ENCODE results near the gene SOX9. TPM values are rescaled to one million over a fixed set of nuclear protein-coding genes. Genes with fewer than 3 reads are reported as not detected.
"Not testable (repeated sequence)": the region's sequence is repeated elsewhere in the genome, so short reads cannot be mapped to it uniquely, and the experiment has no call there.

SOX9 gene
- total RNA-seq, 1 donor from 2014 or later: 24.0 TPM

DNA sequence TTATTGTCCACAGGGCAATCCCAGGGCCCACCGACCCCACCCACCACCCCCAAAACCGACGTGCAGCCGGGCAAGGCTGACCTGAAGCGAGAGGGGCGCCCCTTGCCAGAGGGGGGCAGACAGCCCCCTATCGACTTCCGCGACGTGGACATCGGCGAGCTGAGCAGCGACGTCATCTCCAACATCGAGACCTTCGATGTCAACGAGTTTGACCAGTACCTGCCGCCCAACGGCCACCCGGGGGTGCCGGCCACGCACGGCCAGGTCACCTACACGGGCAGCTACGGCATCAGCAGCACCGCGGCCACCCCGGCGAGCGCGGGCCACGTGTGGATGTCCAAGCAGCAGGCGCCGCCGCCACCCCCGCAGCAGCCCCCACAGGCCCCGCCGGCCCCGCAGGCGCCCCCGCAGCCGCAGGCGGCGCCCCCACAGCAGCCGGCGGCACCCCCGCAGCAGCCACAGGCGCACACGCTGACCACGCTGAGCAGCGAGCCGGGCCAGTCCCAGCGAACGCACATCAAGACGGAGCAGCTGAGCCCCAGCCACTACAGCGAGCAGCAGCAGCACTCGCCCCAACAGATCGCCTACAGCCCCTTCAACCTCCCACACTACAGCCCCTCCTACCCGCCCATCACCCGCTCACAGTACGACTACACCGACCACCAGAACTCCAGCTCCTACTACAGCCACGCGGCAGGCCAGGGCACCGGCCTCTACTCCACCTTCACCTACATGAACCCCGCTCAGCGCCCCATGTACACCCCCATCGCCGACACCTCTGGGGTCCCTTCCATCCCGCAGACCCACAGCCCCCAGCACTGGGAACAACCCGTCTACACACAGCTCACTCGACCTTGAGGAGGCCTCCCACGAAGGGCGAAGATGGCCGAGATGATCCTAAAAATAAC is 3.0 kb downstream of the SOX9 start:
- no peak for DNase-seq (ENCODE audit: low spot score)
- intact Hi-C loops (cut with DNase I): loop anchor here (5.0 to 10.0 kb wide), 4 partner anchors 64 to 391 kb away; no protein-coding TSS in a partner anchor

DNA sequence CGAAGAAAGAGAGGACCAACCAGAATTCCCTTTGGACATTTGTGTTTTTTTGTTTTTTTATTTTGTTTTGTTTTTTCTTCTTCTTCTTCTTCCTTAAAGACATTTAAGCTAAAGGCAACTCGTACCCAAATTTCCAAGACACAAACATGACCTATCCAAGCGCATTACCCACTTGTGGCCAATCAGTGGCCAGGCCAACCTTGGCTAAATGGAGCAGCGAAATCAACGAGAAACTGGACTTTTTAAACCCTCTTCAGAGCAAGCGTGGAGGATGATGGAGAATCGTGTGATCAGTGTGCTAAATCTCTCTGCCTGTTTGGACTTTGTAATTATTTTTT is 3.6 kb downstream of the SOX9 start:
- intact Hi-C loops (cut with DNase I): loop anchor here (5.0 to 10.0 kb wide), 4 partner anchors 63 to 390 kb away; no protein-coding TSS in a partner anchor
- DNase-seq (ENCODE audit: low spot score): no peak

DNA sequence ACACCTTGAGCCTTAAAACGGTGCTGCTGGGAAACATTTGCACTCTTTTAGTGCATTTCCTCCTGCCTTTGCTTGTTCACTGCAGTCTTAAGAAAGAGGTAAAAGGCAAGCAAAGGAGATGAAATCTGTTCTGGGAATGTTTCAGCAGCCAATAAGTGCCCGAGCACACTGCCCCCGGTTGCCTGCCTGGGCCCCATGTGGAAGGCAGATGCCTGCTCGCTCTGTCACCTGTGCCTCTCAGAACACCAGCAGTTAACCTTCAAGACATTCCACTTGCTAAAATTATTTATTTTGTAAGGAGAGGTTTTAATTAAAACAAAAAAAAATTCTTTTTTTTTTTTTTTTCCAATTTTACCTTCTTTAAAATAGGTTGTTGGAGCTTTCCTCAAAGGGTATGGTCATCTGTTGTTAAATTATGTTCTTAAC is 4.4 kb downstream of the SOX9 start:
- no peak for DNase-seq (ENCODE audit: low spot score)
- intact Hi-C loops (cut with DNase I): loop anchor here (10.0 kb wide), 2 partner anchors 310 to 390 kb away; no protein-coding TSS in a partner anchor

DNA sequence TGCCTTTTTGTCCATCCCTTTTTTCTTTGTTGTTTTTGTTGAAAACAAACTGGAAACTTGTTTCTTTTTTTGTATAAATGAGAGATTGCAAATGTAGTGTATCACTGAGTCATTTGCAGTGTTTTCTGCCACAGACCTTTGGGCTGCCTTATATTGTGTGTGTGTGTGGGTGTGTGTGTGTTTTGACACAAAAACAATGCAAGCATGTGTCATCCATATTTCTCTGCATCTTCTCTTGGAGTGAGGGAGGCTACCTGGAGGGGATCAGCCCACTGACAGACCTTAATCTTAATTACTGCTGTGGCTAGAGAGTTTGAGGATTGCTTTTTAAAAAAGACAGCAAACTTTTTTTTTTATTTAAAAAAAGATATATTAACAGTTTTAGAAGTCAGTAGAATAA is 4.9 kb downstream of the SOX9 start:
- intact Hi-C loops (cut with DNase I): loop anchor here (2.0 to 10.0 kb wide), 3 partner anchors 25 to 389 kb away; no protein-coding TSS in a partner anchor
- no peak for DNase-seq (ENCODE audit: low spot score)

DNA sequence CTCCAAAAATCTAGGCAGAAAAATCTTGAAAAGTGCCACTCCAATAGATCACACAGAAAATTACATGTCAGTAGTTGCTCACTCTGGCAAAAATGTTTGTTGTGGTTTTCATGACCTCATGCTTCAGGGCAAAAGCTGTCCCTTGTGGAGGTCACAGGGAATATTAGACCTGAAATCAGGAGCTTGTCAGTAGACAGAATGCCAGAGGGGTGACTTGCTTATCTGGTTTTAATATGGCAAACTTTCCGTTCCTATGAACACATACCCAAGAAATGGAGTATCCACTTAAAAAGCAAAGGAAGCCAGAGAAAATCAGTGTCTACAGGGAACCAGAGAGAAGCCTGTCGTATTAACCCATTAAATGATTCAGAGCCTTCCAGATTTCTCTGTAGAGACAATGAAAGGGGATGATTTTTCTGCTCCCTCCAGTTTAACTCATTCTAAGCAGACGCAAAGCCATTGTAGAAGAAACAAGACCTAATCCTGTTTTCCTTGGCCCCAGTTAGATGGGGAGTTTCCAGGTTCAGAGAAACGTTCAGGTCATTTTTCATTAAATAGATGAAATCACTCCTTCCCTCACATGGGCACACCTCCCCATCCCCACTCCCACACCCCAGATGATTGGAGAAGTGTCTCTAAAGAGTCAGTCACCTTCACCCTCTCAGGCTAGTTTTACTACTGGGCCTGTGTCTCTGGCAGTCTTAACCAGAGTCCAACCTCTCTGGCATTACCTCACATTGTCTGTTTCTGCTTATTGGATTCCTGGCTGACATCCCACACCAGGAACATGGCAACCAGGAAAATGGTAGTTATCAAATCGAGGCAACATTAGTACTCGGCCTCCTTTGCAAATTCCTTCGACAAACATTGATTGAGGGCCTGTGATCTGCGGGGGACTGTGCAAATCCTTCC is 6.0 kb downstream of the SOX9 start:
- no peak for DNase-seq (ENCODE audit: low spot score)
- intact Hi-C loops (cut with DNase I): loop anchor here (2.0 to 10.0 kb wide), 3 partner anchors 24 to 388 kb away; no protein-coding TSS in a partner anchor

DNA sequence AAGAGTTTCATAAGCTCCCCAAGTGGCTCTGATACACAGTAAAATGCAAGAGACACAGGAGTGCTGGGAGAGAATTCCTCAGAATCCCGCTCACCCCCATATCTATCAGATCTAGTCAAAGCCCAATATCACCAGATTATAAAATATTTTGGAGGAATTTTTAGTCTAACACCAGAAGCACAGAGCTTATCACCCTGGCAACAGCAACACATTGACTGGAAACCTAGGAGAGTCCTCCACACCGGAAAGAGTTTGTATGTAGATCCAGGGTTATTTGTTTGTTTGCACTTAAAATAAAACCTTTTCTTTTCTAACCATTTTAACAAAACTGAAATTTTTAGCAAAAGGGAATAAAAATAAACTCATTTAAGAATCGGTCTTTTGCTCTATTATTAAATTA is 7.2 kb downstream of the SOX9 start:
- intact Hi-C loops (cut with DNase I): loop anchor here (10.0 kb wide), 2 partner anchors 307 to 387 kb away; no protein-coding TSS in a partner anchor
- no peak for DNase-seq (ENCODE audit: low spot score)

DNA sequence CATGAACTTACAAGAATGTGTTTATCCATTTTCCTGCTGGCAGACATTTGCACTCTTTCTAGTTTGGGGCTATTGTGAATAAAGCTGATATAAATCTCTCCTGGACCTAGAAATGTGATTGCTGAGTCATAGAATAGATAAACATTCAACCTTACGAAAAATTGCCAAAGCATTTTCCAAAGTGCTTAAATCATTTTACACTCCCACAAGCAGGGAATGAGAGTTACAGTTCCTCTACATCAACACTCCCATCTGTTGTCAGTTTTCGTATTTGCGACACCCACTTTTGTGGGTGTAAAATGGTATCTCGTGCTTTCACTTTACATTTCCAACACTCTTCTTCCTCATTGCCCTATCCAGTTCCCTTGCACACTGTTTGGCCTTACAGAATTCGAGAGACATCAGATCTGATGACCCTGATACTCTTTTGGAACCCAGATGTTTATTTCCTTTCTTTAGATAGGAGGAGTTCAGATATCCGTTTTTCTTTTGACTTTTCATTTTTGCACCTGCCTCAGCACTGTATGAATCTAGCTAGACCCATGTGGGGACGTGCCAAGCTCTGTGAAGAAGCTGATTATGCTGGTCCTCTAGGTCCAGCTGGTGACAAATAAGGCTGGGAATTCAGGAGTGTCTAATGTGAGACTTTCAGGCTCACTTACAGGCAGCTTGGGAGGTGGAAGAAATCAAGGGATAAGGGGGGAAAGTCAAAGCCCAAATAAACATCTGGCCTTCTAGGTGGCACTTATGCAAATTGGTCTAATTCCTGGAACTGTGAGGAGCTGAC is 14.0 kb downstream of the SOX9 start:
- intact Hi-C loops (cut with DNase I): no loop called here
- no peak for DNase-seq (ENCODE audit: low spot score)

DNA sequence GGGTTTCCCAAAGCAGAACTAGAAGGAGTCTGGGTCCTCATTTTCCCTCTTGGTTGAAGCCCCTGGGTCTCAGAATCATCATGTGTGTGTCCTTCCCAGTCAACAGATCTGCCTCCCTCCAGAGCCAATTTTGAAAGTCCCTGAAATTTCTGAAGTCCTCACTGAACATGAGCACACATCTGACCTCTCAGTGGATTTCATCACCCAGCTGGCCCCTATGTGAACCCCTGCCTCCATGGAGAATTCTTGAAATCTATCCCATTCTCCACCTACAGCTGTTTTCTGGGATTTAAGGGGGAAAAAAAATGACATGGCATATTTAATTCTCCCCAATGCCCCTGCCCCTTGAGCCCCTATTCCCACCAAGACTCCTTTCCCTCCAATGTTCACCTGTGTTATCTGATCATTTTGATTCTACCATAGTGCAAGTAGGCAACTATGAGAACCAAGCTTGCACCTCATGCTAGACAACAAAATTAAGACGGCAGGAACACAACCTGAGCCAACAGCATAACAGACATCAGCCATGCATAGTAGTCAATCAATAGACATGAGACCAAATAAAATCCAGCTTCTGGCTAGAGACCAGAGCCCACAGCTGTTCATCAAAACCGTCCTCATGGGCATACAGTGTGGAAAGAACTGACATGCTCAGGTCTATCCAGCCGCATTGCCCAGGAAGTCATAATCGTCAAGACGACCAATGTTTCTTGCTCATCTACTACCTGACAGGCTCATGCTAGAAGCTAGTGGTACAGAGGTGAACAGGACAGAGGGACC is 14.9 kb downstream of the SOX9 start:
- DNase-seq (ENCODE audit: low spot score): no peak

DNA sequence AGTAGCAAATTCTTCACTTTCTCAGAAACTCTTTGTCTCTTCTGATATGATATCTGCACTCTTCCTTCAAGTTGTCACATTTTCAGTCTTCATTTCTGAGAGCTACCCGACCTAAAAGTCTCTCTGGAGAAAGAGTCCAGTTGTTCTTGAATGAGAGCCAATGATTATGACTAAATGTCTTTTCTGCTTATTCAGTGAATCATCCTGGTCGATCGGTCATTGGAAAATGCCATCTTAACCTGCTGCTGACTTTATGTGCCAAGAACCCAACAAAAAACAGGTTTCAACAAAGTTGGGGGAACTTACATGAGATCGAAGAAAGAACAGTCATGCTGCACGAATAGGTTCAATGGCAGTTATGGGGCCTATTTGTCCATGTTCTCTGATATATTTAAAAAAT is 15.9 kb downstream of the SOX9 start:
- no peak for DNase-seq (ENCODE audit: low spot score)
- intact Hi-C loops (cut with DNase I): no loop called here

More for the DNA sequence above, 14.9 kb downstream of the SOX9 start:
- intact Hi-C loops (cut with DNase I): no loop called here

DNA sequence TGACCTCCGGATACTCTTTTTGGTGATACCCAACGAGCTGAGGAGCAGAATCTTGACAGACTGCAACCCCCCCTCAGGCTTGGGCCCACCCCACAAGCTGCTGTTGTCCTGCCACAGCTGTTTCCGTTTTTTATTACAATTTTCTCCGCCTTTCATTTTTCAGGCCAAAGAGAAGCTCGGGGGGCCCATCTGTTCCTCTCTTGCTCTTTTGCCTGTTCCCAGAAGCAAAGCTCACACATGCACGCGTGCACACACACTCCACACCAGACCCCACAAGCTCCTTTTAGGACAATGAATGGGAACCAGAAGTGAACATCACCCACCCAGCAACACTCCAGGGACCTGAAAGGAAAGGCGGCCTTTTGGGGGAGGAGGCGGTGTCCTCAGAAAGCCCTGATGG is 16.3 kb downstream of the SOX9 start:
- no peak for DNase-seq (ENCODE audit: low spot score)
- intact Hi-C loops (cut with DNase I): no loop called here

DNA sequence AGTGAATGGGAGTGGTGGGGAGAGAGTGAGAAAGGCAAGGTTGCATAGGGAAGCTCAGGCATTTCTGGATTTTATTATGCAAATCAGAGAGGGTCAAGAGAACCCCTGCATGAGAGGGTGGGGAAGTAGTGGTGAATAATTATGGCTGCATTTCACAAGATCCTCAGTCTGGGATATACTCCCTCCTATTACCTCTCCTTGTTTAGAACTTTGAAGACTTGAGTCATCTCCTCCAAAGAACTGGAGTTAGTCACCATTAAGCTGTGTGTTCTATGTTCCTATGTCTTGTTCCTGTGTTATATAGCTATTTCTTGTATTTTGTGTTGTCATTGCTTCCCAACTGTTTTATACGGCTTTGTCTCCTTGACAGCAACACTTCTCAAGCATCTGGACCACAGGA is 18.4 kb downstream of the SOX9 start:
- intact Hi-C loops (cut with DNase I): no loop called here
- DNase-seq (ENCODE audit: low spot score): no peak

DNA sequence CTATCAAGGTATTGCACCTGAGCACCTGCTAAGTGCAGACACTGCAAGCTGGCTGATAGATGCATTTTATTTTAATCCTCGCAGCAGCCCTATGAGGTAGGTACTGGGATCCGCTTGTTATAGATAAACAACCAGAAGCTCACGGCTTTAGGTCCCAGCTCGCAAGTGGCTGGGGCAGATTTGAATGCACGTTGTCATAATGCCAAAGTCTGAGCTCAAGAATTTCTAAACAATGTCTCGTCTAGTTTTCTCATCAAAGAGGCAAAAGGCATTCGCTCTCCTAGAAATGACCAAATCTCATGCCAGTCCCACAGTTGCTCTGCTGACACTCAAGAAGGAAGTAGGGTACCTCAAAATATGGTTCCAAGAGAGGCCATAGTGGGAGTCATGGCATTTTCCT is 20.5 kb downstream of the SOX9 start:
- intact Hi-C loops (cut with DNase I): no loop called here

DNA sequence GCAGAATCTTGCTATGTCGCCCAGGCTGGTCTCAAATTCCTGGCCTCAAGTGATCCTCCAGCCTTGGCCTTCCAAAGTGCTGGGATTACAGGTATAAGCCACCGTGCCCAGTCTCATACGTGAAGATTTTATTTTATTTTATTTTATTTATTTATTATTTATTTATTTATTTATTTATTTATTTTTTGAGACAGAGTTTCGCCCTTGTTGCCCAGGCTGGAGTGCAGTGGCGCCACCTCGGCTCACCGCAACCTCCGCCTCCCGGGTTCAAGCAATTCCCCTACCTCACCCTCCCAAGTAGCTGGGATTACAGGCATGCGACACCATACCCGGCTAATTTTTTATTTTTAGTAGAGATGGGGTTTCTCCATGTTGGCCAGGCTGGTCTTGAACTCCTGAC is 21.3 kb downstream of the SOX9 start:
- intact Hi-C loops (cut with DNase I); DNase-seq (ENCODE audit: low spot score): not testable (repeated sequence)

More for the DNA sequence above, 20.5 kb downstream of the SOX9 start:
- no peak for DNase-seq (ENCODE audit: low spot score)

DNA sequence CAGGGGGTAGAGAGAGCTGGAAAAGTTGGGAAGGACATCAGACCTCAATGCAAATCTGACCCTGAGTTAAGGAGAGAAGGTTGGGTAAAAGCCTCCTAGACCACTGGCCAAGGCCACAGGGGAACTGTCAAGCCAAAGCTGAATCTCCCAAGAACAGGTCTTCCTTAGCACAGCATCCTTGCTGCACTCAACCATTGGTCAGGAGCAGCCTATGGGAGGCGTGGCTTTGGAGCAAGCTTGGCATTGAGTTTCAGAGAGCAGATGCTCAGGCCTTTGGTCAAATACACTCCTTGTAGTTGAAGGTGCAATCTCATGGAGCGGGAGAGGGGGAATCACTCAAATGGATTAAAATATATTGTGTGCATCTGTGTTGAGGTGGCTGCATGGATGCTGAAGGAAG is 21.8 kb downstream of the SOX9 start:
- intact Hi-C loops (cut with DNase I): no loop called here
- no peak for DNase-seq (ENCODE audit: low spot score)

DNA sequence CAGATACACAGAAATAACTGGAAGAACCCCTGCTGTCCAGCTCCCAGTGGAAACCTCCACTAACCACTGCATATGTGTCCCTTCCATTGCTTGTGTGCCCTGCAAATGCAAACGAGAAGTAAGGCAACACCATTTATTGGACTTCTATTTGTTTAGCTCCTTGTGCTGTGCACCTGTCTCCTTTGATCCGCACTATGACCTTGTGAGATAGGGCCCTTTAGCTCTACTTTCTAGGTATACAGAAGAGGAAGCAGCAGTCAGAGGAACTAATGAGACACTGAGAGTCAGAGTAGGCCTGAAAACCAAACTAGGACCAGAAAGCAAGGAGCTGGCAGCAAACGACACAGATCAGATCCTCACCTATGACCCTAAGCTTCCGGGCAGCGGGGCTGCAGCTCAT is 22.4 kb downstream of the SOX9 start:
- DNase-seq (ENCODE audit: low spot score): no peak
- intact Hi-C loops (cut with DNase I): no loop called here

DNA sequence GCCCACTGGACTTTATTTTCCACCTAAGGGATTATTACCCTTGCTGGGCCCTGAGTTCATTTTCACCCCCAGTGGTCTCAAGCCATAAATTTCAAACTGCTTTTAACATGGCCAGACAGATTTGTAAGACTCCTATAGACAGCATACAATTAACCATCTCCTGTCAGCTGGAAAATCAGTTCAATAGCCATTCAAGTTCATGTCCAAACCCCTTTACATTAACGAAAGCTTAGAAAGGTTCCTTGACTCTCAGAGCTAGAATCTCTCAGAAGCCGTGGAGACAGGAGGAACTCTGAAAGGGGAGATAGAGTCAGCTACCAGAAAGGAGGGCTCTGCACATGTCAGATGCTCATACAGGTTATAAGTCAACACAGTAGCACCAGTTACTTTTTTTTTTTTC is 23.3 kb downstream of the SOX9 start:
- intact Hi-C loops (cut with DNase I): no loop called here
- DNase-seq (ENCODE audit: low spot score): no peak

DNA sequence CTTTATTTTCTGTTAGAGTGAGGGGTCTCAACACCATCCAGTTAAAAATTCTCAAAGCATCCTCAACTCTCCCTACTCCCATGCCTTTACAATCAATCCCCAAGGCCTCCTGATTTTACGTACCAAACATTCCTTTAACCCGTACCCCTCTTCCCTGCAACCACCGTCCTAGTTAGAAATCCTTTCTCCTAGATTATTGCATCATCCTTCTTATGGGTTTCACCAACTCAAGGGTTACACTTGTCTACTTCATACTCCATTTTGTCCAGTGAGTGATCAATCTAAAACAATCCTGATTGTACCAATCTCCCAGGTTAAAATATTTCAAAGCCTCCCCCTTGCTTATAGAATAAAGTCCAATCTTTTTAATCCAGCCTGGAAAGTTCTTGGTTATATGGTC is 24.7 kb downstream of the SOX9 start:
- intact Hi-C loops (cut with DNase I): no loop called here
- DNase-seq (ENCODE audit: low spot score): no peak

DNA sequence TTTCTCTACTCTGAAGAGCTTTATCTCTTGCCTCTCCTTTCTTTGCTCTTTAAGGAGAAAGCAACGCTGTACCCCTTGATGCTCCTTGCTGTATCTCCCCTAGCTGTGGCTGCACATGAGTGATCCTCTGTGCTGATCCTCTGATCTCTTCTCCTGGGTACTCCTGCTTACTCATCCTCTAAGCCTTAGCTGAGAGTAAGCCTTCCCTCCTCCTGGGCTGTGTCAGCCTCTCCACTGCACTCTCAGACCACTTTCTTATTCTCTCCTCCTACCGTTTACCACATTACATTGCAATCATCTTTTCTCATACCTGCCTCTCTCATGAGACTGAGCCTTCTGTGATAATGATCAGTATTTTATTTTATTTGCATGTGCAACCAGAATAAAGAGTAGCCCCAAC is 25.1 kb downstream of the SOX9 start:
- DNase-seq (ENCODE audit: low spot score): no peak
- intact Hi-C loops (cut with DNase I): no loop called here

DNA sequence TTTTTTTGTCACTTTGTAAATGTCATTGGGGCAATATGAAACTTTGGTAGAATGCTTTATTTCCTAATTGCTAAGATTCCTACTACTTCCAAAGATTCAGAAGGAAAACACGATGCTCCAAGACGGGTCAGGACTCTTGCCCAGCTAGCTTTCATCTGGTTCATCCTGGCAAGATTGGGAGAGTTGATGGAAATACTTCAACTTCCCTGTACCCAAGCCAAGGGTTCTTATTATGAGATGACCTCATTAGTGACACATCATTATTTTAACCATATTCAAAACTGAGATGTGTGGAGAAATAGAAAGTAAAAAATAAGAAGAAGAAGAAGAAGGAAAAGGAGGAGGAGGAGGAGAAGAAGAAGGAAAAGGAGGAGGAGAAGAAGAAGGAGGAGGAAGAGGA is 25.6 kb downstream of the SOX9 start:
- intact Hi-C loops (cut with DNase I): no loop called here
- no peak for DNase-seq (ENCODE audit: low spot score)

Data from cardiac septum (tissue), 1 donor.